Measurements from ENCODE around the gene HOMEZ. TPM values are rescaled to one million over a fixed set of nuclear protein-coding genes. Genes with fewer than 3 reads are reported as not detected.

HOMEZ gene
- total RNA-seq, 4 donors from 2014 or later: 1.9 to 12.9 (median 8.6) TPM

GRCh38 chr14:23252420-23253333, 33.3 kb downstream of the HOMEZ start:
- in situ Hi-C loops (cut with MboI; ENCODE audit: low pct_ligation_motif_present in 1 of 4, low pct_unique_long_range_greater_than_20kb in 1 of 4, low sequenced_read_pairs in 3 of 4): loop anchor here in 1 of 4 donors (25.0 kb wide), 1 partner anchor 135 kb away; the partner anchor contains the start of gene CMTM5

DNA sequence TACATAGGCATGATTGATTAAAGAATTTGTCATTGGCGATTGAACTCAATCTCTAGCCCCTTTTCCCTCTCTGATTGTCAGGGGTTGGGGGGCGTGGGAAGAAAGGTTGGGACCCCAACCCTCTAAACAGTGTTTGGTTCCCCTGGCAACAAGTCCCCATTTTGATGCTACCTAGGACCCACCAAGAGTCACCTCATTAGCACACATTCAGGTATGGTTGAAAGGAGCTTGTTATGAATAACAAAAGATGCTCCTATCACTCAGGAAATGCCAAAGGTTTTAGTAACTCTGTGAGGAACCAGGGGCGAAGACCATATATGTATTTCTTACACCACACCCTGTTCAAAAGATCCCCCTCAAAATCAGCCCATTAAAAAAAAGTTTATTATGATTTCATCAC, 33.9 kb downstream of the HOMEZ start:
- no peaks in the 10 kb centered on the region for H3K4me1 ChIP-seq
- intact Hi-C loops (cut with DNase I; ENCODE audit: low total_unique reads) (no loop called here), in situ Hi-C loops (cut with MboI; ENCODE audit: low pct_ligation_motif_present in 1 of 4, low pct_unique_long_range_greater_than_20kb in 1 of 4, low sequenced_read_pairs in 3 of 4) (loop anchor here in 1 of 4 donors (25.0 kb wide), 1 partner anchor 135 kb away; the partner anchor contains the start of gene CMTM5)
- TF ChIP-seq POLR2AphosphoS5 (IDR thresholded peaks at IDR 0.05) (no peak), EP300 (IDR thresholded peaks at IDR 0.05; ENCODE audit: low read depth) (no peak), CTCF (IDR thresholded peaks at IDR 0.05) (no peak), POLR2A (IDR thresholded peaks at IDR 0.05) (no peak)
- no peak overlapping the region for H3K4me3 ChIP-seq
- no peak for DNase-seq
- WGBS, 2 donors (ENCODE audit: low coverage in 1 of 2): 55 to 63% methylated on average over 2 to 3 of the region's 3 CpGs
- H3K27ac ChIP-seq: no peak overlapping the region
- peaks cover 3% of the 10 kb centered on the region for H3K27me3 ChIP-seq
- H3K9me3 ChIP-seq: no peaks in the 10 kb centered on the region
- H3K36me3 ChIP-seq: no peaks in the 10 kb centered on the region

More at GRCh38 chr14:23252420-23253333, 33.3 kb downstream of the HOMEZ start:
- no peak for DNase-seq
- H3K4me3 ChIP-seq: no peak overlapping the region
- H3K9me3 ChIP-seq: no peaks in the 10 kb centered on the region
- peaks cover 3% of the 10 kb centered on the region for H3K27me3 ChIP-seq
- TF ChIP-seq EP300 (IDR thresholded peaks at IDR 0.05; ENCODE audit: low read depth) (no peak), POLR2A (IDR thresholded peaks at IDR 0.05) (no peak), POLR2AphosphoS5 (IDR thresholded peaks at IDR 0.05) (no peak), CTCF (IDR thresholded peaks at IDR 0.05) (no peak)
- intact Hi-C loops (cut with DNase I; ENCODE audit: low total_unique reads): no loop called here
- H3K27ac ChIP-seq: no peak overlapping the region
- no peaks in the 10 kb centered on the region for H3K36me3 ChIP-seq
- no peaks in the 10 kb centered on the region for H3K4me1 ChIP-seq
- 66 to 86% methylated on average over 4 of the region's 4 CpGs for WGBS, 2 donors (ENCODE audit: low coverage in 1 of 2)

DNA sequence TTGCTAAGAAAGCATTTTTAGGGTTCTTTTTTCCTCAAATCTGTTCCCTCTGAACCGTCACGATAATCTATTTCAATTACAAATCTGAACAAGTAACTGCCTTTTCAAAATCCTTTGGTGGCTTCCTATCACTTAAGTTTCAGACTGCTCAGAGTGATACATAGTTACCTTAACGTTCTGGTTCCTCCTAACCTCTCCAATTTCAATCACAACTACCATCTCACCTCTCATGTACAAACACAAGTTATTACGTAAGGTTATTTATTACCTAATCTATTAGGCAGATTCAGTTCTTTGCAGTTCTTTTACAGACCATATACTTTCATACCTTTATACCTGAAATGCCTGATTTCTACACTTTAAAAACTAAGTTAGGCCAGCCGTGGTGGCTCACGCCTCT, 36.1 kb downstream of the HOMEZ start:
- TF ChIP-seq EP300 (IDR thresholded peaks at IDR 0.05; ENCODE audit: low read depth) (no peak), CTCF (IDR thresholded peaks at IDR 0.05) (no peak), POLR2A (IDR thresholded peaks at IDR 0.05) (no peak), POLR2AphosphoS5 (IDR thresholded peaks at IDR 0.05) (no peak)
- intact Hi-C loops (cut with DNase I; ENCODE audit: low total_unique reads): no loop called here
- H3K36me3 ChIP-seq: no peaks in the 10 kb centered on the region
- H3K4me1 ChIP-seq: no peaks in the 10 kb centered on the region
- in situ Hi-C loops (cut with MboI; ENCODE audit: low pct_ligation_motif_present in 1 of 4, low pct_unique_long_range_greater_than_20kb in 1 of 4, low sequenced_read_pairs in 3 of 4): loop anchor here in 1 of 4 donors (25.0 kb wide), 1 partner anchor 137 kb away; the partner anchor contains the start of gene CMTM5
- no peaks in the 10 kb centered on the region for H3K9me3 ChIP-seq
- 75 to 86% methylated on average over 6 of the region's 6 CpGs for WGBS, 2 donors (ENCODE audit: low coverage in 1 of 2)
- H3K27me3 ChIP-seq: peaks cover 3% of the 10 kb centered on the region
- H3K4me3 ChIP-seq: no peak overlapping the region
- no peak overlapping the region for H3K27ac ChIP-seq
- no peak for DNase-seq

DNA sequence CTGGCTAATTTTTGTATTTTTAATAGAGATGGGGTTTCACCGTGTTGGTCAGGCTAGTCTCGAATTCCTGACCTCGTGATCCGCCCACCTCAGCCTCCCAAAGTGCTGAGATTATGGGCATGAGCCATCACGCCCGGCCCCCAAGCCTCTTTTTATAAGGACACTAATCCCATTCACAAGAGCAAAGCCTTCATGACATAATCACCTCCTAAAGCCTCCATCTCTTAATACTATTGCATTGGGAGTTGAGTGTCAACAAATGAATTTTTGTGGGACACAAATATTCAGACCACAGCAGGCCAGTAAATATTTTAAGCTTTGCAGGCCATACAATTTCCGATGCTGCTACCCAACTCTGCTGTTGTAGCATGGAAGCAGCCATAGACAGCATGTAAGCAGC, 37.3 kb downstream of the HOMEZ start:
- intact Hi-C loops (cut with DNase I; ENCODE audit: low total_unique reads): no loop called here
- Histone ChIP-seq H3K27me3 (peaks cover 3% of the 10 kb centered on the region), H3K9me3 (no peaks in the 10 kb centered on the region), H3K36me3 (no peaks in the 10 kb centered on the region), H3K4me1 (no peaks in the 10 kb centered on the region), H3K27ac (no peak overlapping the region), H3K4me3 (no peak overlapping the region)
- TF ChIP-seq EP300 (IDR thresholded peaks at IDR 0.05; ENCODE audit: low read depth): no peak
- no peak for TF ChIP-seq CTCF (IDR thresholded peaks at IDR 0.05)
- no peak for TF ChIP-seq POLR2AphosphoS5 (IDR thresholded peaks at IDR 0.05)
- TF ChIP-seq POLR2A (IDR thresholded peaks at IDR 0.05): no peak
- DNase-seq: no peak
- in situ Hi-C loops (cut with MboI; ENCODE audit: low pct_ligation_motif_present in 1 of 4, low pct_unique_long_range_greater_than_20kb in 1 of 4, low sequenced_read_pairs in 3 of 4): no loop called here
- 60 to 89% methylated on average over 1 to 7 of the region's 7 CpGs for WGBS, 2 donors (ENCODE audit: low coverage in 1 of 2)
